ENCODE results near the gene MAL. TPM values are rescaled to one million over a fixed set of nuclear protein-coding genes. Genes with fewer than 3 reads are reported as not detected.

Gene MAL
- total RNA-seq, 1 donor from 2014 or later: not detected

- H3K9me3 Mint-ChIP-seq (ENCODE audit: unreplicated experiment): no peaks in the 10 kb centered on the region
- peaks cover 13% of the 10 kb centered on the region for H3K27me3 Mint-ChIP-seq (ENCODE audit: unreplicated experiment)
- H3K4me3 Mint-ChIP-seq (ENCODE audit: unreplicated experiment): no peak overlapping the region
- H3K4me1 Mint-ChIP-seq (ENCODE audit: unreplicated experiment): no peaks in the 10 kb centered on the region
- DNase-seq (ENCODE audit: low spot score): no peak
- H3K27ac Mint-ChIP-seq (ENCODE audit: unreplicated experiment): no peak overlapping the region
- no peaks in the 10 kb centered on the region for H3K36me3 Mint-ChIP-seq (ENCODE audit: low read depth, unreplicated experiment)
- TF ChIP-seq, protein P1, sequence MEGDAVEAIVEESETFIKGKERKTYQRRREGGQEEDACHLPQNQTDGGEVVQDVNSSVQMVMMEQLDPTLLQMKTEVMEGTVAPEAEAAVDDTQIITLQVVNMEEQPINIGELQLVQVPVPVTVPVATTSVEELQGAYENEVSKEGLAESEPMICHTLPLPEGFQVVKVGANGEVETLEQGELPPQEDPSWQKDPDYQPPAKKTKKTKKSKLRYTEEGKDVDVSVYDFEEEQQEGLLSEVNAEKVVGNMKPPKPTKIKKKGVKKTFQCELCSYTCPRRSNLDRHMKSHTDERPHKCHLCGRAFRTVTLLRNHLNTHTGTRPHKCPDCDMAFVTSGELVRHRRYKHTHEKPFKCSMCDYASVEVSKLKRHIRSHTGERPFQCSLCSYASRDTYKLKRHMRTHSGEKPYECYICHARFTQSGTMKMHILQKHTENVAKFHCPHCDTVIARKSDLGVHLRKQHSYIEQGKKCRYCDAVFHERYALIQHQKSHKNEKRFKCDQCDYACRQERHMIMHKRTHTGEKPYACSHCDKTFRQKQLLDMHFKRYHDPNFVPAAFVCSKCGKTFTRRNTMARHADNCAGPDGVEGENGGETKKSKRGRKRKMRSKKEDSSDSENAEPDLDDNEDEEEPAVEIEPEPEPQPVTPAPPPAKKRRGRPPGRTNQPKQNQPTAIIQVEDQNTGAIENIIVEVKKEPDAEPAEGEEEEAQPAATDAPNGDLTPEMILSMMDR (IDR thresholded peaks at IDR 0.05; ENCODE audit: unreplicated experiment): no peak
These were observed 32.1 kb upstream of the MAL start for GRCh38 chr2:94993176-94994062.

DNA sequence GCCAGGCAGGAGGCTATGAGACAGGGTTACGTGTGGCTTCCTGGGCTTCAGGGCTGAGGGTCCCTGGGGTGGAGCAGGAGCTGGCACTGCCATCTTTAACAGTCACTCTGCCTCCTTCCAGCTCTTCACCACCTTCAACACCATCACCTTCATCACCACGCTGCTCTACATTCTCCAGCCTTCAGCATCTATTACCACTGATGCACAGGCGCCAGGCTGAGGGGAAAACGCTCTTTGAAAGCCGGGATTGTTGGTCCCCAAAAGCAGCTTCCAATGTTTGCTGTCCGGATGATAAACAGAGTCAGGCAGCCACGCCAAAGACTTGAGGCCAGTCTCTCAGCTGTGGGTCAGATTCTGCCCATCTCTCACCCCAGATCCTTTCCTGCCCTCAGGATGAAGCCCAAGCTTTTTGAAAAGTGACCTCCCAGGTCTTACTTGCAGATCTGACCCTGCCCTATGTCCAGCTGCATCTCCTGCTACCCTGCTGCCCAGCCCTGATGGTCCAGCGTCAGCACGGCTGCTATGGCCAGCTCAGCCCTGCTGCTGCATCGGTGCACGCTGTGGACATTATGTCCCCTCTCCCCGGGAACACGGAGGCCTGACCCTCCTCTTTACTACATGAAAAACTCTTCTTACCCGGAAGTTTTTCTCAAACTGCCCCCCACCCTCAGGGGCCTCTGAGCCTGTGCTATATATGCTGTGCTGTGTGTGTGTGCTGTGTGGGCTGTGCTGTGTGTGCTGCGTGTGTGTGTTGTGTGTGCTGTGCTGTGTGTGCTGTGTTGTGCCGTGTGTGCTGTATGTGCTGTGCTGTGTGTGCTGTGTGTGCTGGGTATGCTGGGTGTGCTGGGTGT, 31.2 kb upstream of the MAL start:
- Mint-ChIP-seq H3K27ac (ENCODE audit: unreplicated experiment) (no peak overlapping the region), H3K4me1 (ENCODE audit: unreplicated experiment) (no peaks in the 10 kb centered on the region), H3K36me3 (ENCODE audit: low read depth, unreplicated experiment) (no peaks in the 10 kb centered on the region), H3K4me3 (ENCODE audit: unreplicated experiment) (no peak overlapping the region), H3K9me3 (ENCODE audit: unreplicated experiment) (no peaks in the 10 kb centered on the region), H3K27me3 (ENCODE audit: unreplicated experiment) (peaks cover 13% of the 10 kb centered on the region)
- TF ChIP-seq, protein P1 (IDR thresholded peaks at IDR 0.05; ENCODE audit: unreplicated experiment): no peak
- DNase-seq (ENCODE audit: low spot score): no peak

- no peaks in the 10 kb centered on the region for H3K4me1 Mint-ChIP-seq (ENCODE audit: unreplicated experiment)
These were observed 30.5 kb upstream of the MAL start for GRCh38 chr2:94994914-94995552.

DNA sequence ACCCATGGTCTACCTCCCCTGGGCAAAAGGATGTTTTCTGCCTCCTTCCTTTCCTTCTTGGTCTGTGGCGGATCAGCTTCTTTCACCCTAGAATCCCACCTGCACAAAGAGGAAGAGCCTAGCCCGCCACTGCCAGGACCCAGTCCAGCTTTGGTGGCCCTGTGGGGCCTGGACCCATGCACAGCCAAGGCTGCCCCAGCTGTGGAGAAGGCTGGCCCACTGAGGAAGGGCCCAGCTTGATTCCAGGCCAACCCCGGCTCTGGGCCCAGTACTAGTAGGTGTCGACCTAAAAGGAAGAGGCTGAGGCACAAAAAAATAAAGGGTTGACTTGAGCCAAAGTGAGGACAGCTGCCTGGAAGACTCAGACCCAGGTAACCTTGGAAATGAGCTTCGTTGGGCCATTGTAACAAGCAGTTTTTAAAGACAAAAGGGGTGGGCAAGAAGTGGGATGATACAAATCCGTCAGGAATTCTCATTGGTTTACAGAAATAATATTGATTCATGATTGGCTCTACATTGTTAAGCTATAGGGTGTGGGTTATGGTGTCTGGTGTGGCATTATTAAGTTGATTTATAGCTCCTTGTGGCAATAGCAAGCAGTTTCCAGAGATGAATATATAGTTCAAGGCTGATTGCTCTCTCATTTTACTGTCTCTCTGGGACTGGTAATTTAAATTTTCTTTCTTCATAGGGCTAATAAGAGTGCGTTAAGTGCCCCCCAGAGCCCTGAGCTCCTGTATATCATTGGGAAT, 29.8 kb upstream of the MAL start:
- no peak overlapping the region for H3K4me3 Mint-ChIP-seq (ENCODE audit: unreplicated experiment)

More at GRCh38 chr2:94994914-94995552, 30.5 kb upstream of the MAL start:
- Mint-ChIP-seq H3K27me3 (ENCODE audit: unreplicated experiment) (peaks cover 13% of the 10 kb centered on the region), H3K36me3 (ENCODE audit: low read depth, unreplicated experiment) (no peaks in the 10 kb centered on the region), H3K9me3 (ENCODE audit: unreplicated experiment) (no peaks in the 10 kb centered on the region), H3K4me3 (ENCODE audit: unreplicated experiment) (no peak overlapping the region), H3K27ac (ENCODE audit: unreplicated experiment) (no peak overlapping the region)
- TF ChIP-seq, protein P1 (IDR thresholded peaks at IDR 0.05; ENCODE audit: unreplicated experiment): no peak
- no peak for DNase-seq (ENCODE audit: low spot score)

More for the DNA sequence above, 29.8 kb upstream of the MAL start:
- Mint-ChIP-seq H3K27me3 (ENCODE audit: unreplicated experiment) (peaks cover 13% of the 10 kb centered on the region), H3K36me3 (ENCODE audit: low read depth, unreplicated experiment) (no peaks in the 10 kb centered on the region), H3K27ac (ENCODE audit: unreplicated experiment) (no peak overlapping the region), H3K4me1 (ENCODE audit: unreplicated experiment) (no peaks in the 10 kb centered on the region), H3K9me3 (ENCODE audit: unreplicated experiment) (no peaks in the 10 kb centered on the region)
- TF ChIP-seq, protein P1 (IDR thresholded peaks at IDR 0.05; ENCODE audit: unreplicated experiment): no peak
- DNase-seq (ENCODE audit: low spot score): no peak

Data from endothelial cell (in vitro differentiated cells).